Activated effector memory CD4-positive, alpha-beta T cell treated with anti-CD3 and anti-CD28 coated beads, Interleukin-2, amount 50 U/mL, for 16 hours (primary cell): Measurements from ENCODE around the gene MAP3K15.

Experiments
- DNase-seq: peaks from one replicate; pipeline ENCODE4 v3.0.0-alpha.2; 2020

Gene MAP3K15

DNA sequence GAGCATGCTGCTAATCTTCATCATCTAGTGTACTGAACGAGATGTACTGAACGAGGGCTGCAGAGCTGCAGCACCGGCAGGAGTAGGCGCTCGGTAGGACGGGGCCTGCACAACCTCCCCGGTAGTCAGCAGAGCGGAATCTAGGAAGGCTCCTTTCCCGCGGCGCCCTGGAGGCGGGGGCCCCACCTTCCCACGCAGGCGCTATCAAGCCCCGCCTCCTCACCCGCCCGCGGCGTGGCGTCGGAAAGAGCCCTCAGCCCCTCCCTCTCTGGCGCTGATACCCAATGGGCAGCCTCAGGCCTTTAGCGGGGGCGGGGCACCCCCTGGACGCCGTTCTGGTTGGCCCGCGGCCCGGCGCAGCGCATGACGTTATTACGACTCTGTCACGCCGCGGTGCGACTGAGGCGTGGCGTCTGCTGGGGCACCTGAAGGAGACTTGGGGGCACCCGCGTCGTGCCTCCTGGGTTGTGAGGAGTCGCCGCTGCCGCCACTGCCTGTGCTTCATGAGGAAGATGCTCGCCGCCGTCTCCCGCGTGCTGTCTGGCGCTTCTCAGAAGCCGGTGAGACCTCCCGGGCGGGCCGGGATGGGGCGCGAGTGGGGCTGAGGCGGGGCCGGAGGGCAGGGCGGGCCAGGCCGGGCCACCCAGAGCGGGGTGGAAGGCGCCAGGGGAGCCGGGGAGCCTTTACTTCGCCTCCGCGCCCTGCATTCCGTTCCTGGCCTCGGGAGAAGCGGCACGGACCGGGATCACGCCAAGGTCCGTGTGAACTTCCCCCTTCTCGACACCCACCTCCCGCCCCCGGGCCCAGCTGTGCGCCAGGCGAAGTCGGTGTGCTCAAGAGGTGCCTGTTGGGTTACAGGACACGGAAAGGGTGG lies 171.5 kb downstream of the MAP3K15 start, which contains the start of gene PDHA1:
Gene PDHA1, plus strand, starts transcription at position 393 of the 874 bp plus-strand sequence. Its CDS starts 111 bp downstream, at position 504.
- DNase-seq: peak; percentile 97

DNA sequence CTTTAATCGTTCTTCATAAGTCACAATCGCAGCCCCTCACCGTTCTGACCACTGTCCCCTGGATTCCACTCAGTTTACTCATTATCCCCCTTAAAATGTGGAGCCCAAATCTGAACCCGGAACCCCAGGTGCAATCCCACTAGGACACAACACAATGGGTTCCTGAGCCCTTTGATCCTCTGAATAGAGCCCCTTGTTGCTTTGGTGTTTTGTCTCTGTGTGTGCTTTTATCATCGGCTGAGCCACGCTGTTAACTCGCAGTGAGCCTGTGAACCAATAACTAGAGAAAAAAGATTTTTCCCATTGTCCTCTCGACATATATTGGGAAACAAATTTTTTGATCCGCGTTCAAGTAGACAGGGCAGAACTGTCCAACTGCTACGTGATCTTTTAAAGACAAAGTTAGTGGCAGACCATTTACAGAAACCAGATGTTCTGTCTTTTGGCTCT lies 172.2 kb downstream of the MAP3K15 start:
- DNase-seq: no peak

DNA sequence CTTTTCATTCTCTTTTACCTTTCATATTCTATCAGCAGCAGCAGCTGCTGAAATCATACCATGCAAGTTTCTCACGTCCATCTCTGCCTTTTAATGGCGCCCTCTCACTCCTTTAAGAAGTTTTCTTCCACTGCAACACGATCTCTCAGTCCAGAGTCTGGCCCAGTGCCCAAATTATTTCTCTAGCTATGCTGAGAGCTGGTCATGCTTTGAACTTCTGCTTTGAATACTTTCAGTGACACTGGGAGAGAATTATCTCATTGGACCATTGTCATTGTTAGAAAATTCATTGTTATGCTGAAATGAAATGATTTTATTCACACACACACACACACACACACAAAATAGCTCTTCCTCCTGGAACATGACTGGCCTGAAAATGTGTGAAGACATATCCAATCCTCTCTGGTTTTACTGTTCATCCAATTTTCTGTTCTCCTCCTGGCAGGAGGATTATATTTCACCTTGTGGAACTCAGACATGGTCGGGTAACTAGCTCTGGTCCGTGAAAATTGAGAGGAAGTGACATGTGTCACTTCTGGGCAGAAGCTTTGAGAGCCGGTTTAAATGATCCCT lies 172.9 kb downstream of the MAP3K15 start:
- no peak for DNase-seq

DNA sequence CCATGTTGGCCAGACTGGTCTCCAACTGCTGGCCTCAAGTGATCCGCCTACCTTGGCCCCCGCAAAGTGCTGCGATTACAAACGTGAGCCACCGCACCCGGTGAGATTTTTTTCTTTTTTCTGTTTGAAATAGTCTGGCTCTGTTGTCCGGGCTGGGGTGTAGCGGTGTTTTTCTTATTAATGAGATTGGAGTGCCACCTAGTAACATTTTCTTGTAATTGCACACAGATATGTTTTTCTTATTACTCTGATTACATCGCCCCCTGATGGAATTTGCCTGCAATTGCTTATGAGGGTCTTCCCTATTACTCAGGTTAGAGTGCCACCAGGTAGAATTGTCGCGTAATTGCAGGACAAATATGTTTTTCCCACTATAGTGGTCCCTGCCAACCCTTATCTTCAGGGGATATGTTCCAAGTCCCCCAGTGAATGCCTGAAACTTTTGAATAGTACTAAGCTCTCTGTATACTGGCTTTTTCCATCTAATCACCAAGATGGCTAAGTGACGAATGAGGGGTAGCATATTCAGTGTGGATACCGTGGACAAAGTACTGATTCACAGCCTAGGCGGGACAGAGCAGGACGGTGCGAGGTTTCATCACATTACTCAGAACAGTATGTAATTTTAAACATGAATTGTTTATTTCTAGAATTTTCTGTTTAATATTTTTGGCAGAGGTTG lies 180.2 kb downstream of the MAP3K15 start:
- DNase-seq: no peak

DNA sequence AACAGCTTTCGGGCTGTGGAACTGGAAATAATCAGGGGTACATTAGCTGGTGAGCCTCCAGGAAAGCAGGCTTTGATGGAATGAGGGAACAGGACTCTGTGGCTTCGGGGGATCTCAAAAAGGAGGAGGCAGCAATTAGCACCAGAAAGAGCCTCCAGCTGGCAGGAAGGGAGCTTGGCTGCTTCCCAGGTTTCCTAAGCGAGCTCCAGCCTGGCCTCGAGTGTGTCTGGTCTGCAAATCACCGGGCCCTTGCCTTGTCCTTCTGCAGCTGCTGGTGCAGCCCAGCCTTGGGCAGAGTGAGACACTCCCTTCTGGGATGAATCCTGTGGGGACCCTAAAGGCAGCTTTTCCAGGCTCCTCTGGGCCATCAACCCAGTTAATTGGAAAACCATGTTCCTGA lies 182.3 kb downstream of the MAP3K15 start:
- no peak for DNase-seq

DNA sequence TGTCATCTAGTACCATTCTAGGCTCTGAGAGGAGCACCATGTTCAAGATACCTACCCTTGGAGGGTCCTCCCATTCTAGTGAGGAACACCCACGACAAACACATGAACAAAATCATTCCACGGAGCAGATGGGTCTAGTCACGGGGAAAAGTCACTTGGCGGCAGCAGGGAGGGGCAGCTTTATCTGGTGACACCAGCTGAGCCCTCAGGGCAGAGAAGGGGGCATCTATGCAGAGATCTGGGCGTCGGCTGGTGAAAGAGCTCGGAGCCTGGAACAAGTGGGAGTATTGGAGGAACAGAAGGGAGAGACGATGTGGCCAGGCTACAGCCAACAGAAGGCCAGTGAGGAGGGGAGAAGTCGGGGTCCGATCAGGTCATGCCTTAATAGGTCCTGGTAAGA lies 183.5 kb downstream of the MAP3K15 start:
- DNase-seq: no peak

DNA sequence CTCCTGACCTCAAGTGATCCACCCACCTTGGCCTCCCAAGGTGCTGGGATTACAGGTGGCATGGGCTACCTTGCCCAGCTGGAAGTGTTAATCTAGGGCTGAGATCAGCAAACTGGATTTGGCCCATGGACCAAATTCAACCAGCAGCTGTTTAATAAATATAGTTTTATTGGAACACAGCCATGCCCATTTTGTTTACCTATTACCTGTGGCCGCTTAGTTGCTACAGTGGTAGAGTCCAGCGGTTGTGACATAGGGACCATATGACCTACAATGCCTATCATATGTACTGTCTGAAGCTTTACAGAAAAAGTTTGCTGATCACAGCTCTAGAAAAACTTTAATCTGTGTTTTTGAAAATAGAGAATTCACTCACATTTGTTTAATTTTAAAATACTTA lies 188.7 kb downstream of the MAP3K15 start:
- DNase-seq: no peak
